Measurements from ENCODE around the gene LRRC2.
"Not testable (repeated sequence)": the region's sequence is repeated elsewhere in the genome, so short reads cannot be mapped to it uniquely, and the experiment has no call there.

LRRC2 gene

DNA sequence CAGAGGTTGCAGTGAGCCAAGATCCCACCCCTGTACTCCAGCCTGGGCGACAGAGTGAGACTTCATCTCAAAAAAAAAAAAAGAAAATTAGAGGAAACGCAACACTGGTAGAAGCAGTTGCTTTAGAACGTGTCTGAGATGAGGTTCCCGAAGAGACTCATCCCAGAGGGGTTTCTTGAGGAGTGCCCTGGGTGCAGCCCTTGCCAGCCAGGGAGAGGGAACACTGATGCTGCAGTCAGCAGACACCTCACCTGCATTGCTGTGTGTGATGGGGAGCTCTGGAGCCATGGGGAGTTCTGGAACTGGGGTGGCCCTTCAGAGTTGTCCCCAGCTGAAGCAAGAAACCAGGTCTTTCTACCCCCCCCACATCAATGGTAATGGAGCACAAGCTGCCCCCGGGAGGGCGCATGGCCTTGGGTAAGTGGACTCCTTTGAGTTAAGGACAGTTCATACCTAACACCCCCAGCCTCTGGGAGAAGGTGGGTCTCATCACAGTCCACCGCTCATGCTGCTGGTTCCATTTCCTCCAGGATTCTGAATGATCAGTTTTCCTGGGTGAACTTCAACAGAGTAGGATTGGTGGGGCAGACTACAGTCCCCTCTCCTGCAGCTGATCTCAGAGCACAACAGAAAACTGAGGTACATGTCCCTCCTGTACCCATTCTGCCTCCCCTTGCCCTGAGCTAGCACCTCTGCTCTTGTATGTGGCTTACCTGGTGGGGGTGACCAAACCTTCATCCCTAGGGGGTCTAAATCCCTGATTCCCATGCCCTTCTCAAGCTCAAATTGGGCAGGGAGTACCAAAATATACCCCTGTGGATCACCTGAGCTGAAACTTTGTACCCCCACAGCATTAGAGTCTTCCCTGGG, 18.7 kb upstream of the LRRC2 start:
- in situ Hi-C loops (cut with MboI; ENCODE audit: low sequenced_read_pairs), result no loop called here

DNA sequence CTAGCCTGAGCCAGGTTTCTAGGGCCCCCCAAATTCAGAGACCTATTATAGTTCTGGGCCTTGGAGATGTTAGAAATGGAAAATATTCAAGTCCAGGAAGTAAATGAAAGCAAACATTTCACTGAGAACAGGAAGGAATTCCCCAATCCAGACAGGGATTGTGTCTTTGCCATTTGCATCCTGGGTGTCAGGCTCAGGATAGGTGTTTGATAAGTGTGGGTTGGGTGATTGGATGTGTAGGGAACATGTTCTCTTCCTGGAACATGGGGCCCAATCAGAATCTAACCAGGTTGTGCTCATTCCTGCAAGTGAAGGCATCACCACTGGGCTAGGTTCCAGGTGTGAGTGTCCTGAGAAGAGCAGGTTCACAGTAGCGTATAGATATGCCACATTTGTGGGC, 14.6 kb upstream of the LRRC2 start:
- in situ Hi-C loops (cut with MboI; ENCODE audit: low sequenced_read_pairs), result no loop called here

DNA sequence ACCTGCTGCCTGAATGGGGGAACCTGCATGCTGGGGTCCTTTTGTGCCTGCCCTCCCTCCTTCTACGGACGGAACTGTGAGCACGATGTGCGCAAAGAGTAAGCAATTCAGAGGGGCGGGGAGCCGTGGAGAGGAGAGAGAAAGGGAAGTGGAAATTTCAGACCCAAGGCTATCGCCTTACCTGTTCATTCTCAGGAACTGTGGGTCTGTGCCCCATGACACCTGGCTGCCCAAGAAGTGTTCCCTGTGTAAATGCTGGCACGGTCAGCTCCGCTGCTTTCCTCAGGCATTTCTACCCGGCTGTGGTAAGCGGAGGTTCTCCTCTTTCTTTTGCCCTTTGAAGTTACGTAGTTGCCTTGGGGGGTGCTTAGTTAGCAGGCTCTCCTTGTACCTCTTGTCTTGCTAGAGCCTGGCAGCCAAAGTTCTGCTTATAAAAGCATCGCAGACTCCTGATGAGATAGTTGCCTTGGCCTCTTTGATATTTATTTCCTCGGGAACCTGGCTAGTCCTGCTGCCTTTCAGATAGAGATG, 13.7 kb upstream of the LRRC2 start:
- in situ Hi-C loops (cut with MboI; ENCODE audit: low sequenced_read_pairs), result no loop called here

DNA sequence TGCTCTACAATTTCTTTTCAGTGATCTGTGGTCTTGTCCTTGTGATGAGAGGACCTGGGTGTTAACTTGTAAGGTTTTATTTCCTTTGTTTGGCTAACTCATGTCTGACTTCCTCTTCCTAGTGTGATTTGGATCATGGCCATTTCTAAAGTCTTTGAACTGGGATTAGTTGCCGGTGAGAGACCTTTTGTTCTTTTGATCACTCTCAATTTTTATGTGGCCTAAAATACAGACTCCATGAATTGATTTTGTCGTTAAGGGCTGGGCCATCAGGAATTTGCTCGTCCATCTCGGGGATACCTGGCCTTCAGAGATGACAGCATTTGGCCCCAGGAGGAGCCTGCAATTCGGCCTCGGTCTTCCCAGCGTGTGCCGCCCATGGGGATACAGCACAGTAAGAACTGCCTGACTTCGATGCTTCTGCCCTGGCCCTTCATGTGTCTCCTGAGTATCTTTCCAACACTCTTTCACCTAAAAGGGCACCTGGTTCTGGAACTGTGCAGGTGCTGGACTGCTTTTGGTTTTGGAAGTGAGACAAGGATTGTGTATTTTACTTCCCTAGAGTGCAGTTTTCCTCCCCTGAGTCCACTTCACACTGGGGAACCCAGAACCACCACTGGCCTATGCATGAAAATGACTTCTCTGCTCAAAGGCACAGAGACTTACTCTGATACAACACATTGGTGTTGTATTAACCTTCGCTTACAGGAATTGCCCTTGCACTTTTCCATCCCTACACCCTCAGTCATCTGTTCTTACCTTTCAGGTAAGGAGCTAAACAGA, 13.1 kb upstream of the LRRC2 start:
- in situ Hi-C loops (cut with MboI; ENCODE audit: low sequenced_read_pairs), result no loop called here

DNA sequence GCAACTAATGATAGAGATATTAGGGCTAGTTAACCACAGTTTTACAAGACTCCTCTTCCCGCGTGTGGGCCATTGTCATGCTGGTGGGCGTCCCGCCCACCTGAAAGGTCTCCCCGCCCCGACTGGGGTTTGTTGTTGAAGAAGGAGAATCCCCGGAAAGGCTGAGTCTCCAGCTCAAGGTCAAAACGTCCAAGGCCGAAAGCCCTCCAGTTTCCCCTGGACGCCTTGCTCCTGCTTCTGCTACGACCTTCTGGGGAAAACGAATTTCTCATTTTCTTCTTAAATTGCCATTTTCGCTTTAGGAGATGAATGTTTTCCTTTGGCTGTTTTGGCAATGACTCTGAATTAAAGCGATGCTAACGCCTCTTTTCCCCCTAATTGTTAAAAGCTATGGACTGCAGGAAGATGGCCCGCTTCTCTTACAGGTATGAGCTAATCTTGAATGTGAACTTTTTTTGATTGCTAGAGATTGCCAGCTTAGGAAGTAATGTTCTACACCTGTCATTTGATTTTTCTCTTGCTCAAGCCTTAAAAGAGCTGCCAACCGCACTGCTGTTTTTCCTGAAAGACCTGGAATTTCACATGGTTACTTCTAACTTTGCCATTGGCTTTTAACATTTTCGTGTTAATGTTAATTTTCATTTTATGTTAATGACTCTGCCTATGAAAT, 11.6 kb upstream of the LRRC2 start:
- in situ Hi-C loops (cut with MboI; ENCODE audit: low sequenced_read_pairs), result not testable (repeated sequence)

DNA sequence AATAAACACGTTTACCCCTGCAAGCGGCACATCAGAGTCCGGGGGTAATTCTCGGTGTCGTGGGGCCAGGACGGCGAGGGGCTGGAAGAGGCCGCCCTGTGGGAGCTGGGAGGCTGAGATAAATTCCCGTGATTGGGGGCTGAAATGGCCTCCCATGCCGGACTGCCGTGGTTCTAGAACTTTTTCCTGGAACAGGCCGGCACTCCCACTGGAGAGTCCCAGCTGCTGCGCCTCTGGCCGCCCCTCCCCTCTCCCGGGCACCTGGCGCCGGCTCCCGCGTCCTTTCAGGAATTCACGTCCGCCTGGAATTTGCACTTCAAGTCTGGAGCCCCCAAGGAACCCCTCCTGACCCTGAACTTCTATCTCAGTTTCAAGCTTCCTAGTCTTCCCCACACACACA, 10.8 kb upstream of the LRRC2 start:
- in situ Hi-C loops (cut with MboI; ENCODE audit: low sequenced_read_pairs), result no loop called here

DNA sequence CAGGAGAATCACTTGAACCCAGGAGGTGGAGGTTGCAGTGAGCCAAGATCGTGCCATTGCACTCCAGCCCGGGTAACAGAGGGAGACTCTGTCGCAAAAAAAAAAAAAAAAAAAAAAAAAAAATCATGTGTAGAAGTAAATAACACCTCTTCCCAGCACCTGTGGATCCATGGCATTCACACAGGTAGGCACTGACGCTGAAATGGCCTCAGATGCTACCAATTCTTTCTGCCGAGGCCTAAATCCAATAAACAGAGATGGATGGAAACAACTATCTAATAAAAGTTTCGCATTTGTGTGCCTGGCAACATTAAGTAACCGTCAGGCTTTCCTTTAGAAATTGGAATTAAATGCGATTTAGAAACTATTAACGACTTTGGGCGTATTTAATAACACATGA, 10.3 kb upstream of the LRRC2 start:
- in situ Hi-C loops (cut with MboI; ENCODE audit: low sequenced_read_pairs), result no loop called here

DNA sequence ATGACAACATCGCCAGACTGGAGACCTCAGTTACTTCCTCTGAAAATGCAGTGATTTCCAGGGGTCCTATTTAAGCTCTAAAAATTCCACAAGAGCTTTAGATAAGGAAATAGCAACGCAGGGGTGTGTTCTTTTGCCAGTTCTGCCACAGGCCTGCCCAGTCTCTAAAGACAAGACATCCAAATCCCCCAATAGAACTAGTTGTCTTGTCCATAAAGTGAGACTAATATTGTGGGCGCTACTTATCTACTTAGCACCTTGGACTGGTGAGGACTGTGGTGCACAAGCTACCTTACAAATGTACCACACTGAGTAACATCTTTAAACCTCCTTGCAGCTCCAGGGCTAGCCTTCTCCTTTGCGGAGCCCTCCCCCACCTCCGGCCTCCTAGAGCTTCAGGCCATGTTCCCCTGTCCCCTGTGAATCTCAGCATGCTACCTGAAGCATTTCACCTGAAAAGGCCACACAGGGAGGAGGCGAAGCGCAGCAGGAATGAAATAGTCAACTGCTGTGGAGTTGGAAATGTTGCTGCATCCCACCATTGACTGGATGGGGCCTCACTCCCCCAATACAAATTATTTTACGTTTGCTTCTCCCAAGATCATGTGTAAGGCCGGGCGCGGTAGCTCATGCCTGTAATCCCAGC, 9.6 kb upstream of the LRRC2 start:
- in situ Hi-C loops (cut with MboI; ENCODE audit: low sequenced_read_pairs), result no loop called here

DNA sequence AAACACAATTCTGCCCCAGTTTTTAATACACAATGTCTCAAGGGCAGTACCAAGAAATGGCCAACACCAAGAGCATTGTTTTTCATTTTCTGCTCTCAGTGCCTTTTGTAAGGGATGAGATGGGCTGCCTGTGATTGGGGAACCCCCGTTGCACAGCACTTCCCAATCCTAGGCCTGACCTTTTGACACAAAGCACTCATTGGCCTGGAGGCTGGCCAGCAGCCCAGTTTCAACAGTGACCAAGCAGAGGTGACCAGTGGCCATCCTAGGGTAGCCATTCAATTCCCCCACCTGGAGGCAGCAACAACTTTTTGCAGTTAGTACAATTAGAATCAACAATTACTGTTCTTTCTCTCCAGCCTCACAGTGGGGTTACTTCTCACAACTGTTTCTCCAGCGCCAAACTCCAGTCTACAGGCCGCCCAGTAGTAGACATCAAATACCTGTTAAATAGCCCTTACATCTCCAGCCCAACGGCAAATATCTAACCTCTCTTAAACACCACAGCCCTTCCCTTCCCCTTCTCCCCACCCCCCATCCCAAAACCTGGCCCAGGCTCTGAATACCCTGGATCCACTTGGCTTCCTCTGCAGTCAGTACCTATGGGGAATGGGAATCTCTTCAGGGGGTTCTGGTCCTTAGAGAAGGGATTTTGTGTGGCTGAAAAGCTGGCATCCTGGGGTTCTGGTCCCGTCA, 8.9 kb upstream of the LRRC2 start:
- in situ Hi-C loops (cut with MboI; ENCODE audit: low sequenced_read_pairs), result no loop called here

DNA sequence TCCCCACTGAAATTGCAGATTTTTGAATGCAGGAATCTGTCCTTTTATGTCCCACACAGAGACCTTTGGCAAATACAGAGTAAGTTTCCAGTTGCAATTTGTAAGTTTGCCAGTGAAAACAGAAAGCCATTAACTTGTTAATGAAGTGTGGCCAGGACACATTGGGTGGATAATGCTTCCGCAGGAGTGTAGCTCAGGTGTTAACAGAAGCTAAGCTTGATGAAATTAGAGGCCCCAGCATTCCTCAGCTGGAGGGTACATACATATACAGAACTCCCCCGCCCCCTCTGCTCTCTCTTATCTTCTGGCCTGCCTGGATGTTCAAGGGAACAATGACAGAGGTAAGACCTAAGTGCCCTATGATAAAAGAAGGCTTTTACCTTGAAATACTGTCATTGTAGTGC, 8.1 kb upstream of the LRRC2 start:
- in situ Hi-C loops (cut with MboI; ENCODE audit: low sequenced_read_pairs), result no loop called here

DNA sequence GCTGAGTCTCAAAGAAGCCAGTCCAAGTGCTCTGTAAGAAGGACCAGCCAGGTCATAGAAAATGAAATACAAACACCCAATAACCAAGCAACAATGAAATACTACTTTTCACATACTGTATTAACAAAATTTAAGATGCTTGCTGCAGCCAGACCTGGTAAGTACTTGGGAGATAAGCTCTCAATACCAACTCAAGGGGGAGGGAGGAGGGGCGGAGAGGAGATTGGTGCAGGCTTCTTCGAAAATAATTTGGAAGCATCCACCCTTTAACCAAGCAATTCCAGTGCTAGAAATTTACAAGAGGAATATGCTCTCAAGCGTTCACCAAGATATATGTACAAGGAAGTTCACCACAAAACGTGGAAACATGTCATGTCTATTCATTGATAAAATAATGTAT, 7.6 kb upstream of the LRRC2 start:
- in situ Hi-C loops (cut with MboI; ENCODE audit: low sequenced_read_pairs), result no loop called here

DNA sequence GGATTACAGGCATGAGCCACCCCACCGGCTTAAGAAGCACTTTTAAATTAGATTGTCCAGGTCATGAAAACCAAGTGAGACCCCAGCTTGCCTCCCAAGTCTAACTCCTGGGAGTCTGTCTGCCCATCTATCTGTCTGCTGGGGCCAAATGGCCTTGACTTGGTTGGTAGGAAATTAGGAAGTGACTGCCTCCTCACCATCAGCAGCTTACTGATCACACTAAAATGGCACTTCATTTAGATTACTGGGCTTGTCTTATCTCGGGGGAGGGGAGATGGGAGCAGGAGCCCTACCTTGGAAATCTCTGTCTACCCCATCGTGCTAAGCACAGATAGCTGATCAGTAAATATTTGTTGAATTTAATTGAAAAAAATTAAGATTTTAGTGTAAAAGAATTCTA, 5.6 kb upstream of the LRRC2 start:
- in situ Hi-C loops (cut with MboI; ENCODE audit: low sequenced_read_pairs), result no loop called here

DNA sequence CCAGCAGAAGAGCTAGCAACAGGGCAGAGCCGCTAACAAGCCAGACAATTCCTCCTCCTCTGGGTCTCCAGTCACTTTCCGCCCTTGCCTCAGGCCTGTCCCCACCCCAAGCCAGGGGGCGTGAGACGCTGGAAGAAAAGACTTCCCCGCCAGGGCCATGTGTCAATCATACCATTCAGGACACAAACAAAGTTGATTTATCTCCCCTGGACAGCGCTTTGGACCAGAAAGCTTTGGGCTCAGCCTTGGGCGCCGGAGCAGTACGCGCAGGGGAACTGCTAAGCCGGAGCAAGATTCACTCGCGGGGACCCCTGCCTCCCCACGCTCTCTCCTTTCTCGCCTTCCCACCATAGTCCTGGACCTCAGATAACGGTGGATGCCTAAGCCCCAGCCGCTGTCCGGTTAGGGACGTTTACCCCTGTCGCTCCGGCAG, 479 bp downstream of the LRRC2 start:
- in situ Hi-C loops (cut with MboI; ENCODE audit: low sequenced_read_pairs), result no loop called here

DNA sequence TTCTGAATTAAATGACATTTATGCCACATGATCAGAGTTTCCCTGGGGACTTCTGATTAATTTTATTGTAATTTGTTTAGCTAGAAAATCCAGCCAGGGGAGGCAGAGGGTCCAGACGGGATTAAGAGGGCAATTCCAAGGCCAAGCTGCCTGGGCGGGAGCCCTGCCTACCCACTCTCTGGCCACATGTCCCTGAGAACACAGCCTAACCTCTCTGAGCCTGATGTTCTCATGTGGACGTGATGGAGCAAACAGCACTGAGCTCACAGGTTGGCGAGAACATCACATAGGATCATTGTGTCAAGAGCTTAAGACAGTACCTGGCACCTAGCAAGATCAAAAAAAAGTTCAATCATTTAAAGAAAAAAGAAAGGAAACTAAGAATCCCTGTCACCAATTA, 1.0 kb downstream of the LRRC2 start:
- in situ Hi-C loops (cut with MboI; ENCODE audit: low sequenced_read_pairs), result no loop called here

DNA sequence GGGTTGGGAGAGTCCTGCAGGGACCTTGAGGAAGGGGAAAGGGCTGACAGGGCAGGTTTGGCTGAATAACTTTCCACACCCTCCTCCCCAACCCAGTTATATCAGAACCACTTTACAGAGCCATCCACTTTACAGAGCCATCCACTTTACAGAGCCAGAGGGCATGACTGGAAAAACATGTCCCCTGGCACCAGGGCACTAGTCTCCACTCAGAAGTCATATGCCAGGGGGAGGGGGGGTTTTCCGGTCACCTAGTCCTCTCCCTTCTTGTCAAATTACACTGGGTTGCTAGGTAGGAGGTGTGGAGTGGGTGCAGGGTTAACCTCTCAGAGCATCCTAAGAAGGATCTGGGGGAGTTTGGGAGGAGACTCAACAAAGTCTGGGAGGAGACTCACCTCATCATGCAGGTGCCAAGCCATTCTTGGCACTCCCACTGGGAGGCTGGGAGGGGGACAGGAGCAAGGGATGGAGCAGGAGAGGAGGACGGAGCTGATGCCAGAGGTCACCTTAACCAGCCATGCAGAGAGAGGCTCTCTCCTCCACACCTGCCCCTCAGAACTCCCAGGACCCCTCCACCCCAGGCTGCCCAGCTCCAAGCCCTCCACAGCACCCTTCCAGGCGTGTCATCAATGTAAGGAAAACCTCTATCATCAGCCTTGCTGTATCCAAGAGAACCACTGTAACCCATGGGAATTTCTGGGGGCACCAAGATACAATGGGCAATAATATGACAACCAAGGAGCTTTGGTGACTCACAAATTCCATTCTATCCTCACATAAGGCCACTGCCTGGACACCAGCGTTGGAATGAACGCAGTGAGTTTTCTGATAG, 1.7 kb downstream of the LRRC2 start:
- in situ Hi-C loops (cut with MboI; ENCODE audit: low sequenced_read_pairs), result no loop called here

DNA sequence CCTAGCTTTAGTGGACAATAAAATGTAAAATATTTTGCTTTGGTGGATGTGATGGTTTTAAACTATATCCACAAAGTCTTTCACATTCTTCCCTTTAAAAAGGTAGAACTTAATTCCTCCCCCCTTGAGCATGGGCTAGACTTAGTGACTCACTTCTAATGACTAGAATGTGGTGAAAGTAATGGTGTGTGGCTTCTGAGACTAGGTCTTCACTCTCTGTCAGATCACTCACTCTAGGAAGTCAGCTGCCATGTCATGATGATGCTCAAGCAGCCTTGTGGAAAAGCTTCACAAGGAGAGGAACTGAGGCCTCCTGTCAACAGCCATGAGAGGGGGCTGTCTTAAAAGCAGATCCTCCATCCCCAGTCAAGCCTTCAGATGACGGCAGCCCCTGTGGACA, 4.2 kb downstream of the LRRC2 start:
- in situ Hi-C loops (cut with MboI; ENCODE audit: low sequenced_read_pairs), result no loop called here

DNA sequence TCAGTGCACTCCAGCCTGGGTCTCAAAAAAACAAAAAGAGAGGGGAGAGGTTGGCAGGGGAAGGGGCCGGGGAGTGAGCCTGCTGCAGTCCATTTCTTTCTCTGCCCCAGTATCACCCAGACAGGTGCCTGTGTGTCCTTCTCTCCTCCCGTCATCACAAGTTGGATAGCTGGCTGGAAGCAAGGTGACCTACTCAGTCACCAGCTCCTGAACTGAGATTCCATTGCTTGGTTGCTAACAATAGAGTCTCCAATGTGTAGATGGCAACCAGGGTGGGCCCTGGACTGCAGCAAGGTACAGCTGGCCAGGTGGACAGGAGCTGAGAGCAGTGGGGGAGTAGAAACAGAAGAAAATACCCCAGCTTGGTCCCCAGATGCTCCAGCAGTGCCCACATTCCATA, 4.6 kb downstream of the LRRC2 start:
- in situ Hi-C loops (cut with MboI; ENCODE audit: low sequenced_read_pairs), result no loop called here

DNA sequence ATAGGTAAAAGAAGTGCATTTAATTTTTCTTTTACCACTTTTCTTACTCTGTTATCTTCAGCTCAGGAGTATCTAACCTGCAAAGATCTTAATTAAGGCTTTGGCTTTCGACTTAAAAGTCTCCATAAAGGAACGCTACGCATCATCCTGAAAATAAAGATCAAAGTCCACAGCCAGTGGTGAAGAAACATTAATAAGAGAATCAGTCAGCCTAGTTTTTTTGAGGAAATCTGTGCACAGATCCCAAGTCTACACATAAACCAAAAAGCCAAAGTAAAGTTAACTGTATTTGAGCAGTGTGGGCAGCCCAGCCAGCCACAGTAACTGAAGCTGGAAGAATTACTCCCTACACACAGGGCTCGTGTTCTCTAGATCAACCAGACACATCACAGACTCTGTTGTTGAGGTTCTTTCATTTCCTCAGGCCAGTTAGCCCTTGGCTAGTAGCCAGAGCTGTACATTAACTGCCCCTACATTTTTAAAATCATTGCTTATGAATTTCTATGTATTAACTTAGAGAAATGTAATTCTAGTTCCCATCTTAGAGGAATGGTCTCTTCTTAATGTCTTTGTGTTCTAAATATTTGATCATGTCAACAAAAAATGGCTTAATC, 6.9 kb downstream of the LRRC2 start:
- in situ Hi-C loops (cut with MboI; ENCODE audit: low sequenced_read_pairs), result no loop called here

Data from hTERT RPE-1 (cell line).